NCI-H1092 (cell line): ENCODE measurements around the gene TNRC6B.

ENCODE experiments used
- DNase-seq: peaks from one replicate; lab custom pipeline; 2025; lab: John Stamatoyannopoulos, UW

Gene TNRC6B

GRCh38 chr22:40326905-40327735 lies 149.4 kb downstream of the TNRC6B start:
- DNase-seq = peak; percentile 10

- no peak for DNase-seq
Observed at GRCh38 chr22:40328546-40329456, 151.1 kb downstream of the TNRC6B start.

GRCh38 chr22:40329466-40329865 lies 151.7 kb downstream of the TNRC6B start:
- no peak for DNase-seq

- DNase-seq = no peak
Observed at GRCh38 chr22:40330086-40330485, 152.4 kb downstream of the TNRC6B start.

- no peak for DNase-seq
Observed at GRCh38 chr22:40330615-40331014, 152.9 kb downstream of the TNRC6B start.

- DNase-seq = no peak
Observed at GRCh38 chr22:40331706-40332105, 154.0 kb downstream of the TNRC6B start.

- DNase-seq = no peak
Observed at GRCh38 chr22:40332319-40332781, 154.6 kb downstream of the TNRC6B start.

GRCh38 chr22:40334060-40334459 lies 156.3 kb downstream of the TNRC6B start:
- DNase-seq = no peak

GRCh38 chr22:40334899-40335298 lies 157.2 kb downstream of the TNRC6B start:
- DNase-seq = no peak

GRCh38 chr22:40335358-40335757 lies 157.6 kb downstream of the TNRC6B start:
- no peak for DNase-seq

GRCh38 chr22:40340044-40340443 lies 162.3 kb downstream of the TNRC6B start:
- DNase-seq = no peak

- no peak for DNase-seq
Observed at GRCh38 chr22:40341604-40342003, 163.9 kb downstream of the TNRC6B start.

GRCh38 chr22:40342521-40342920 lies 164.8 kb downstream of the TNRC6B start:
- no peak for DNase-seq

- DNase-seq = no peak
Observed at GRCh38 chr22:40345271-40345670, 167.5 kb downstream of the TNRC6B start.

GRCh38 chr22:40345815-40346184 lies 168.1 kb downstream of the TNRC6B start:
- peak; percentile 39 for DNase-seq

GRCh38 chr22:40346185-40347118 lies 168.7 kb downstream of the TNRC6B start, which contains the start of gene ADSL:
TSS of gene ADSL (plus strand) at chr22:40346500. CDS start at chr22:40346559, 59 bp downstream.
- DNase-seq = peak; percentile 78

- no peak for DNase-seq
Observed at GRCh38 chr22:40347300-40347699, 169.6 kb downstream of the TNRC6B start.

GRCh38 chr22:40348025-40348658 lies 170.4 kb downstream of the TNRC6B start:
- no peak for DNase-seq

- no peak for DNase-seq
Observed at GRCh38 chr22:40352763-40353162, 175.0 kb downstream of the TNRC6B start.

- DNase-seq = no peak
Observed at GRCh38 chr22:40361100-40361499, 183.4 kb downstream of the TNRC6B start.

- DNase-seq = no peak
Observed at GRCh38 chr22:40363059-40363458, 185.3 kb downstream of the TNRC6B start.
